OCI-LY1 (cell line): ENCODE results near the gene ZFPL1.

Source experiments
- H2AFZ ChIP-seq: fragments of 200-600 bp; sonication (generic), shearing (Covaris generic); 2 replicates; pipeline ENCODE4 v1.6.0; 2014; ENCODE audit warnings: antibody characterized with exemption, mild to moderate bottlenecking, low read length
- H3F3A ChIP-seq: fragments of 200-600 bp; sonication (generic), shearing (Covaris generic); 2 replicates; pipeline ENCODE4 v1.6.0; 2014; ENCODE audit warnings: mild to moderate bottlenecking, antibody characterized with exemption, low read length, moderate library complexity; ENCODE audit not compliant: insufficient read depth
- H3K27ac ChIP-seq: fragments of 200-600 bp; sonication (generic); 2 replicates; pipeline ENCODE4 v1.5.1; 2014; ENCODE audit warnings: low read length, mixed run types, mild to moderate bottlenecking, low read depth; ENCODE audit not compliant: poor library complexity, severe bottlenecking
- H3K27me3 ChIP-seq: fragments of 200-600 bp; sonication (generic); 2 replicates; pipeline ENCODE4 v1.6.0; 2014; ENCODE audit warnings: antibody characterized with exemption, mild to moderate bottlenecking, low read length, moderate library complexity; ENCODE audit not compliant: insufficient read depth
- H3K36me3 ChIP-seq: fragments of 200-600 bp; sonication (generic); 2 replicates; pipeline ENCODE4 v1.6.1; 2014; ENCODE audit warnings: mild to moderate bottlenecking, antibody characterized with exemption, low read length, moderate library complexity, mixed read lengths; ENCODE audit not compliant: insufficient read depth
- H3K4me1 ChIP-seq: fragments of 200-600 bp; sonication (generic); 2 replicates; pipeline ENCODE4 v1.5.1; 2014; ENCODE audit warnings: mild to moderate bottlenecking, low read length, moderate library complexity; ENCODE audit not compliant: insufficient read depth, severe bottlenecking
- H3K4me2 ChIP-seq: fragments of 200-600 bp; sonication (generic), shearing (Covaris generic); 2 replicates; pipeline ENCODE4 v1.6.1; 2014; ENCODE audit warnings: low read length
- H3K4me3 ChIP-seq: fragments of 200-600 bp; sonication (generic); 2 replicates; pipeline ENCODE4 v1.5.1; 2014; ENCODE audit warnings: low read length, low read depth, mild to moderate bottlenecking, mixed read lengths; ENCODE audit not compliant: poor library complexity, severe bottlenecking
- H3K79me2 ChIP-seq: fragments of 200-600 bp; shearing (Covaris generic); 2 replicates; pipeline ENCODE4 v1.6.1; 2016; ENCODE audit warnings: mixed run types, low read length, mixed read lengths; ENCODE audit not compliant: insufficient read depth
- H3K9ac ChIP-seq: fragments of 200-600 bp; sonication (generic), shearing (Covaris generic); 2 replicates; pipeline ENCODE4 v1.6.1; 2014; ENCODE audit warnings: mild to moderate bottlenecking, low read length, mixed read lengths
- H3K9me2 ChIP-seq: fragments of 200-600 bp; sonication (generic), shearing (Covaris generic); 2 replicates; pipeline ENCODE4 v1.6.1; 2014; ENCODE audit warnings: low read depth, mild to moderate bottlenecking, low read length, mixed read lengths
- H3K9me3 ChIP-seq: fragments of 200-600 bp; shearing (Covaris generic); 2 replicates; pipeline ENCODE4 v1.6.1; 2014; ENCODE audit warnings: low read length, mixed read lengths
- H4K20me1 ChIP-seq: fragments of 200-600 bp; sonication (generic), shearing (Covaris generic); 2 replicates; pipeline ENCODE4 v1.6.0; 2016; ENCODE audit warnings: mild to moderate bottlenecking, low read length; ENCODE audit not compliant: insufficient read depth
- CTCF ChIP-seq: fragments of 200-600 bp; sonication (generic), shearing (Covaris generic); IDR thresholded peaks from 2 replicates; pipeline ENCODE4 v1.5.1; 2017; ENCODE audit warnings: mild to moderate bottlenecking, antibody characterized with exemption, low read length, moderate library complexity, mixed read lengths
- EZH2 ChIP-seq: fragments of 200-600 bp; sonication (generic), shearing (Covaris generic); IDR thresholded peaks from 2 replicates; pipeline ENCODE4 v1.8.0; 2017; ENCODE audit warnings: borderline replicate concordance, mixed run types, mild to moderate bottlenecking, antibody characterized with exemption, low read length, moderate library complexity, mixed read lengths

ZFPL1 gene

GRCh38 chr11:65087216-65087615, 3.2 kb downstream of the ZFPL1 start:
- Histone ChIP-seq H3K4me3 (no peak overlapping the region), H3K9me3 (no peaks in the 10 kb centered on the region), H3F3A (no peaks in the 10 kb centered on the region), H3K9me2 (no peaks in the 10 kb centered on the region), H3K27ac (no peak overlapping the region), H3K27me3 (no peaks in the 10 kb centered on the region), H3K4me1 (peaks cover 46% of the 10 kb centered on the region), H3K36me3 (peaks cover 41% of the 10 kb centered on the region; the same call in 1 of the 2 replicates), H4K20me1 (no peaks in the 10 kb centered on the region), H2AFZ (no peak overlapping the region), H3K4me2 (no peak overlapping the region), H3K9ac (no peak overlapping the region), H3K79me2 (peaks cover 13% of the 10 kb centered on the region)
- TF ChIP-seq CTCF (no peak), EZH2 (no peak)

- Histone ChIP-seq H3K36me3 (peaks cover 35% of the 10 kb centered on the region; the same call in 1 of the 2 replicates), H3K4me3 (no peak overlapping the region), H3K9me3 (no peaks in the 10 kb centered on the region), H3F3A (no peaks in the 10 kb centered on the region), H3K9ac (no peak overlapping the region), H3K27me3 (no peaks in the 10 kb centered on the region), H2AFZ (no peak overlapping the region), H3K4me1 (peaks cover 46% of the 10 kb centered on the region), H3K9me2 (no peaks in the 10 kb centered on the region), H4K20me1 (no peaks in the 10 kb centered on the region), H3K4me2 (no peak overlapping the region), H3K27ac (no peak overlapping the region), H3K79me2 (peaks cover 9% of the 10 kb centered on the region)
- TF ChIP-seq CTCF = no peak
- no peak for TF ChIP-seq EZH2
These were observed 3.8 kb downstream of the ZFPL1 start for GRCh38 chr11:65087827-65088226.

- peaks cover 40% of the 10 kb centered on the region for H3K4me1 ChIP-seq
- no peaks in the 10 kb centered on the region for H3K9me2 ChIP-seq
- H3K36me3 ChIP-seq = peaks cover 32% of the 10 kb centered on the region; the same call in 1 of the 2 replicates
- H3K9me3 ChIP-seq = no peaks in the 10 kb centered on the region
- H3F3A ChIP-seq = no peaks in the 10 kb centered on the region
- H3K4me3 ChIP-seq = no peak overlapping the region
- TF ChIP-seq EZH2 (no peak), CTCF (no peak)
- H3K27ac ChIP-seq = peak overlapping the region; percentile 87
- no peaks in the 10 kb centered on the region for H4K20me1 ChIP-seq
- no peak overlapping the region for H3K9ac ChIP-seq
- H3K79me2 ChIP-seq = no peaks in the 10 kb centered on the region
- H3K27me3 ChIP-seq = no peaks in the 10 kb centered on the region
- no peak overlapping the region for H2AFZ ChIP-seq
- no peak overlapping the region for H3K4me2 ChIP-seq
These were observed 5.6 kb downstream of the ZFPL1 start for GRCh38 chr11:65089621-65090020.
